Measurements from ENCODE around the gene GKAP1. TPM values are rescaled to one million over a fixed set of nuclear protein-coding genes. Genes with fewer than 3 reads are reported as not detected.

The GKAP1 gene
- total RNA-seq, 1 experiment from 2014 or later, result 6.2 TPM

DNA sequence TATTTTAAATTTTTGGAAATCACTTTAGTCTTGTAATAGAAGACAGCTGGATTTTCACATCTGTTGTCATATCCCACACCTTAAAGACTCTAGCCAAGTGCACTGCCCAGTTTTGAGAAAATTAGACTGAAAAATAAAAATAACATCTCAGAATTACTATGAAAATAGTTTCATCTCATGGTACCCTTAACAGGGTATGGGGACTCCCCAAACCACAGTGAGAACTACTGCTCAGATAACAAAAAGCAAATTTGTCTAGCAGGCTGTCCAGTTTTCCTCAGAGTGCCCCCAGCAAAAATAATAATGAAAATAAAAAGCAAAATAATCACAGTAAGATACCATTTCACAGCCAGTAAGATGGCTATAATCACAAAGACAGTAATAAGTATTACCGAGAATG, 116.3 kb downstream of the GKAP1 start:
- no peak overlapping the region for H3K4me2 ChIP-seq (ENCODE audit: insufficient read depth, insufficient read length, low read length)
- peaks cover 3% of the 10 kb centered on the region for H3K79me1 ChIP-seq (ENCODE audit: insufficient read depth, low read depth, low read length, poor library complexity, severe bottlenecking)
- H3K56ac ChIP-seq (ENCODE audit: insufficient read length, low read depth, low read length), result no peak overlapping the region
- no peaks in the 10 kb centered on the region for H3K27me3 ChIP-seq (ENCODE audit: insufficient read depth, low read length)
- peak overlapping the region in 1 of 3 experiments; percentile 4; a peak in 1 of 7 replicates for H3K27ac Mint-ChIP-seq
- H3K27ac ChIP-seq (ENCODE audit: insufficient read length, low read depth, low read length), result no peak overlapping the region
- no peaks in the 10 kb centered on the region; the same call in 1 of the 2 replicates for H3K4me1 ChIP-seq (ENCODE audit: insufficient read depth, low read length)
- peaks cover 85% of the 10 kb centered on the region for H3K79me2 ChIP-seq (ENCODE audit: insufficient read depth, low read length)
- no peak overlapping the region for H3K9ac ChIP-seq (ENCODE audit: extremely low read depth, insufficient read length, low read length)
- H2BK15ac ChIP-seq (ENCODE audit: low read depth, low read length), result no peak overlapping the region
- H3K4me1 Mint-ChIP-seq, result peaks cover 31% of the 10 kb centered on the region in 2 experiments
- peaks cover 1% of the 10 kb centered on the region for H3K23me2 ChIP-seq (ENCODE audit: insufficient read length, low read depth, low read length, poor library complexity, severe bottlenecking)
- no CpG with 5 or more reads among the region's 1 CpG for WGBS (ENCODE audit: extremely low coverage, insufficient read length, low lambda C conversion rate)
- H3K27me3 Mint-ChIP-seq (ENCODE audit: low read depth), result no peaks in the 10 kb centered on the region
- peaks cover 3 to 4% of the 10 kb centered on the region in 2 experiments; a peak in 3 of 5 replicates for H3K9me3 Mint-ChIP-seq
- no peaks in the 10 kb centered on the region for H4K20me1 ChIP-seq (ENCODE audit: control insufficient read depth, insufficient read depth, insufficient read length)
- no peak overlapping the region for H4K5ac ChIP-seq (ENCODE audit: insufficient read length, low read depth, low read length)
- H2BK120ac ChIP-seq (ENCODE audit: low read depth, low read length, poor library complexity, severe bottlenecking), result no peak overlapping the region
- no peak overlapping the region for H3K14ac ChIP-seq (ENCODE audit: insufficient read depth, low read length)
- no peak overlapping the region for H2BK5ac ChIP-seq (ENCODE audit: insufficient read length, low read length)
- H4K91ac ChIP-seq (ENCODE audit: insufficient read length, low read depth, low read length), result no peak overlapping the region
- H3K36me3 Mint-ChIP-seq (ENCODE audit: insufficient read depth in 1 of 3, low read depth in 3 of 3), result peaks cover 14 to 16% (median 15%) of the 10 kb centered on the region in 3 experiments
- TF ChIP-seq, protein P1, sequence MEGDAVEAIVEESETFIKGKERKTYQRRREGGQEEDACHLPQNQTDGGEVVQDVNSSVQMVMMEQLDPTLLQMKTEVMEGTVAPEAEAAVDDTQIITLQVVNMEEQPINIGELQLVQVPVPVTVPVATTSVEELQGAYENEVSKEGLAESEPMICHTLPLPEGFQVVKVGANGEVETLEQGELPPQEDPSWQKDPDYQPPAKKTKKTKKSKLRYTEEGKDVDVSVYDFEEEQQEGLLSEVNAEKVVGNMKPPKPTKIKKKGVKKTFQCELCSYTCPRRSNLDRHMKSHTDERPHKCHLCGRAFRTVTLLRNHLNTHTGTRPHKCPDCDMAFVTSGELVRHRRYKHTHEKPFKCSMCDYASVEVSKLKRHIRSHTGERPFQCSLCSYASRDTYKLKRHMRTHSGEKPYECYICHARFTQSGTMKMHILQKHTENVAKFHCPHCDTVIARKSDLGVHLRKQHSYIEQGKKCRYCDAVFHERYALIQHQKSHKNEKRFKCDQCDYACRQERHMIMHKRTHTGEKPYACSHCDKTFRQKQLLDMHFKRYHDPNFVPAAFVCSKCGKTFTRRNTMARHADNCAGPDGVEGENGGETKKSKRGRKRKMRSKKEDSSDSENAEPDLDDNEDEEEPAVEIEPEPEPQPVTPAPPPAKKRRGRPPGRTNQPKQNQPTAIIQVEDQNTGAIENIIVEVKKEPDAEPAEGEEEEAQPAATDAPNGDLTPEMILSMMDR (conservative IDR thresholded peaks at IDR 0.05), result no peak
- H2AFZ ChIP-seq (ENCODE audit: low read length), result no peak overlapping the region
- no peak overlapping the region for H3K23ac ChIP-seq (ENCODE audit: insufficient read length, low read depth, low read length)
- no peak overlapping the region for H3K18ac ChIP-seq (ENCODE audit: insufficient read length, low read depth, low read length)
- H2AK5ac ChIP-seq (ENCODE audit: insufficient read length, low read length), result no peak overlapping the region
- H2BK12ac ChIP-seq (ENCODE audit: insufficient read length, low read depth, low read length), result no peak overlapping the region
- H3K4me3 Mint-ChIP-seq, result no peak overlapping the region
- no peaks in the 10 kb centered on the region for H3K9me3 ChIP-seq (ENCODE audit: control insufficient read depth, low read depth, low read length)
- H3T11ph ChIP-seq (ENCODE audit: low read length), result no peak overlapping the region
- DNase-seq, result no peak
- no peak overlapping the region for H3K4ac ChIP-seq (ENCODE audit: low read depth, low read length)
- no peak overlapping the region for H4K8ac ChIP-seq (replicated peaks; ENCODE audit: insufficient read length, low read depth, low read length)
- no peak overlapping the region for H2BK20ac ChIP-seq (ENCODE audit: low read depth, low read length, poor library complexity, severe bottlenecking)

Data from H9 (cell line).